Keratinocyte (primary cell): ENCODE measurements around the gene B4GALT4. TPM values are rescaled to one million over a fixed set of nuclear protein-coding genes. Genes with fewer than 3 reads are reported as not detected.
A peak's percentile ranks its signal among the peaks of the same experiment; 100 is the strongest.

Source experiments
- DNase-seq: peaks from one replicate; pipeline ENCODE4 v3.0.0-alpha.2; 2011; ENCODE audit warnings: low read depth, missing footprints, low spot score
- FAIRE-seq: peaks from 2 replicates; lab custom pipeline; 2011; peaks lifted over from hg19 to GRCh38; lab: Jason Lieb, UNC
- H2AFZ ChIP-seq: 2 replicates; pipeline ENCODE4 v1.6.0; 2012; ENCODE audit warnings: low read length, control low read depth, inconsistent platforms; ENCODE audit not compliant: control insufficient read depth
- H3K27ac ChIP-seq: 2 replicates; pipeline ENCODE4 v1.5.1; 2011; ENCODE audit warnings: low read length; ENCODE audit not compliant: control insufficient read depth, insufficient read depth
- H3K27me3 ChIP-seq: 3 replicates; pipeline ENCODE4 v1.6.0; 2011; ENCODE audit warnings: low read length; ENCODE audit not compliant: control insufficient read depth, insufficient read depth; ENCODE audit errors: extremely low read depth
- H3K36me3 ChIP-seq, 2 experiments: 2 replicates in 1 of 2; 3 replicates in 1 of 2; pipeline ENCODE4 v1.5.1; 2011; ENCODE audit warnings: low read length in 2 of 2, mild to moderate bottlenecking in 1 of 2; ENCODE audit not compliant: control insufficient read depth in 2 of 2, insufficient read depth in 2 of 2; ENCODE audit errors: extremely low read depth in 1 of 2
- H3K4me1 ChIP-seq: 3 replicates; pipeline ENCODE4 v1.5.1; 2011; ENCODE audit warnings: low read length; ENCODE audit not compliant: control insufficient read depth, insufficient read depth; ENCODE audit errors: extremely low read depth
- H3K4me2 ChIP-seq: 3 replicates; pipeline ENCODE4 v1.6.0; 2011; ENCODE audit warnings: low read depth, low read length; ENCODE audit not compliant: control insufficient read depth, insufficient read depth; ENCODE audit errors: extremely low read depth
- H3K4me3 ChIP-seq, 3 experiments: fragments of 200-600 bp in 1 of 3; sonication (generic) in 1 of 3; 2 replicates in 2 of 3; 3 replicates in 1 of 3; pipeline ENCODE4 v1.5.1; 2011 to 2016; ENCODE audit warnings: low read length in 3 of 3, mild to moderate bottlenecking in 3 of 3, control low read depth in 2 of 3, inconsistent platforms in 1 of 3, low read depth in 1 of 3, mixed read lengths in 1 of 3, mixed run types in 1 of 3, moderate library complexity in 1 of 3; ENCODE audit not compliant: control insufficient read depth in 2 of 3, insufficient read depth in 2 of 3; ENCODE audit errors: extremely low read depth in 1 of 3
- H3K79me2 ChIP-seq: 2 replicates; pipeline ENCODE4 v1.6.0; 2012; ENCODE audit warnings: low read length; ENCODE audit not compliant: control insufficient read depth, insufficient read depth
- H3K9ac ChIP-seq: 3 replicates; pipeline ENCODE4 v1.6.0; 2011; ENCODE audit warnings: low read length; ENCODE audit not compliant: control insufficient read depth, insufficient read depth; ENCODE audit errors: extremely low read depth
- H3K9me1 ChIP-seq: 3 replicates; pipeline ENCODE4 v1.6.0; 2011; ENCODE audit warnings: low read length; ENCODE audit not compliant: control insufficient read depth, insufficient read depth; ENCODE audit errors: extremely low read depth
- H3K9me3 ChIP-seq: 2 replicates; pipeline ENCODE4 v1.5.1; 2012; ENCODE audit warnings: low read depth, low read length; ENCODE audit not compliant: control insufficient read depth
- H4K20me1 ChIP-seq: 3 replicates; pipeline ENCODE4 v1.6.0; 2011; ENCODE audit warnings: low read length; ENCODE audit not compliant: control insufficient read depth, insufficient read depth; ENCODE audit errors: extremely low read depth
- CTCF ChIP-seq, 3 experiments: IDR thresholded peaks in 1 of 3; conservative IDR thresholded peaks in 1 of 3; optimal IDR thresholded peaks in 1 of 3; 2 replicates in 2 of 3; 3 replicates in 1 of 3; pipeline versions ENCODE3 to v1.5.1; 2011; ENCODE audit warnings: low read length in 3 of 3, mild to moderate bottlenecking in 3 of 3, moderate library complexity in 2 of 3, control low read depth in 1 of 3, inconsistent platforms in 1 of 3; ENCODE audit not compliant: insufficient read depth in 2 of 3; ENCODE audit errors: extremely low read depth in 1 of 3
- EZH2 ChIP-seq: IDR thresholded peaks from one replicate; pipeline ENCODE4 v1.6.1; 2012; ENCODE audit warnings: inconsistent platforms, mild to moderate bottlenecking, low read length, moderate library complexity
- dilution Hi-C: fragments of 300-500 bp; cut with MboI; formaldehyde crosslinking; loops from one replicate; pipeline ENCODE4 v1.7.0; 2020; ENCODE audit warnings: low sequenced_read_pairs; ENCODE audit not compliant: extremely low pct_ligation_motif_present
- polyA plus RNA-seq, 5 experiments: library from polyadenylated mRNA; depleted of rRNA in 3 of 5; stranded (reverse) in 3 of 5; stranded (forward) in 1 of 5; unstranded in 1 of 5; fragments of >200 nt; gene quantifications; 1 replicate in 1 of 5; 2 replicates in 3 of 5; 3 replicates in 1 of 5; pipeline versions ENCODE4 v1.2.1 to v1.2.3, GENCODE V29; 2011 to 2012; ENCODE audit warnings: missing spikeins in 2 of 5, low read depth in 1 of 5, low replicate concordance in 1 of 5

The B4GALT4 gene
- polyA plus RNA-seq, 1 donor (not counting 4 experiments of a cell fraction or from before 2014, with no cell fraction given): 43.3 TPM

DNA sequence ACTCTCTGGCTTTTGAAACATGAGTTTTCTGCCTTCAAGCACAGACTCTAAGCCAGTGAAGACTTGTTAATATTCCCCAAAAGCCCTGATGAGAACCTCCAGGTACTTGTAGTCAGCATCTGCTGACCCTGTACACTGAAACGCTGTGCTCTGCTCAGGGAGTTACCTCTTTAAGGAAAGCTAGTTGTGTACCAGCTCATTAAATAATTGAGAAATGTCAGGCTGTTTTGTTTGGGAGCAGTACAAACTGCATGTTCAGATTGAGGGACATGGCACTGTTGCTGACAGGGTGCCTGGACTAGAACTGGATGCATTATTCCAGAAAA, 45.6 kb downstream of the B4GALT4 start:
- no peaks in the 10 kb centered on the region for H3K27me3 ChIP-seq
- TF ChIP-seq EZH2 (no peak), CTCF (optimal IDR thresholded peaks at IDR 0.05 in 1 of 3, IDR thresholded peaks at IDR 0.05 in 1 of 3, conservative IDR thresholded peaks at IDR 0.05 in 1 of 3; ENCODE audit: extremely low read depth in 1 of 3, insufficient read depth in 2 of 3, low read length in 3 of 3) (no peak)
- dilution Hi-C loops: no loop called here
- H3K9me1 ChIP-seq: no peaks in the 10 kb centered on the region
- H3K27ac ChIP-seq: no peak overlapping the region
- no peak overlapping the region for H2AFZ ChIP-seq
- H3K4me2 ChIP-seq: no peak overlapping the region
- peaks cover 26% of the 10 kb centered on the region for H3K4me1 ChIP-seq
- H3K79me2 ChIP-seq: no peaks in the 10 kb centered on the region
- FAIRE-seq (no peak), DNase-seq (no peak)
- no peak overlapping the region for H3K4me3 ChIP-seq
- H3K36me3 ChIP-seq: no peaks in the 10 kb centered on the region
- no peak overlapping the region for H3K9ac ChIP-seq
- H4K20me1 ChIP-seq: no peaks in the 10 kb centered on the region
- H3K9me3 ChIP-seq: no peaks in the 10 kb centered on the region

GRCh38 chr3:119194237-119195150, 46.2 kb downstream of the B4GALT4 start:
- Histone ChIP-seq H4K20me1 (no peaks in the 10 kb centered on the region), H3K36me3 (no peaks in the 10 kb centered on the region), H3K4me3 (no peak overlapping the region), H3K9me1 (no peaks in the 10 kb centered on the region), H3K27me3 (no peaks in the 10 kb centered on the region), H3K4me2 (no peak overlapping the region), H3K9me3 (no peaks in the 10 kb centered on the region), H3K27ac (no peak overlapping the region), H3K79me2 (no peaks in the 10 kb centered on the region), H3K4me1 (peaks cover 26% of the 10 kb centered on the region), H2AFZ (peak overlapping the region; percentile 40), H3K9ac (no peak overlapping the region)
- dilution Hi-C loops: no loop called here
- TF ChIP-seq EZH2: no peak
- no peak for TF ChIP-seq CTCF (optimal IDR thresholded peaks at IDR 0.05 in 1 of 3, IDR thresholded peaks at IDR 0.05 in 1 of 3, conservative IDR thresholded peaks at IDR 0.05 in 1 of 3; ENCODE audit: extremely low read depth in 1 of 3, insufficient read depth in 2 of 3, low read length in 3 of 3)
- peak; percentile 51 for FAIRE-seq
- DNase-seq: no peak
